Liver (tissue), 9 donors: ENCODE data around the gene TSPAN16. TPM values are rescaled to one million over a fixed set of nuclear protein-coding genes. Genes with fewer than 3 reads are reported as not detected.
A peak's percentile ranks its signal among the peaks of the same experiment; 100 is the strongest.

Experiments used
- DNase-seq: peaks from one replicate; pipeline ENCODE4 v3.0.0-alpha.2; 2017; ENCODE audit warnings: low spot score
- H3K27ac ChIP-seq, 2 donors: one replicate each; pipeline ENCODE4 v1.7.0; 2013; ENCODE audit warnings: inconsistent platforms in 2 of 2, low read length in 2 of 2, control low read depth in 1 of 2, low read depth in 1 of 2, mild to moderate bottlenecking in 1 of 2
- H3K27me3 ChIP-seq, 4 donors: one replicate each; pipeline versions ENCODE4 v1.6.1 to v1.7.0; 2013; ENCODE audit warnings: low read length in 3 of 4, inconsistent platforms in 1 of 4, mild to moderate bottlenecking in 1 of 4, moderate library complexity in 1 of 4; ENCODE audit not compliant: control insufficient read depth in 4 of 4, insufficient read depth in 4 of 4
- H3K36me3 ChIP-seq, 4 donors: one replicate each; pipeline versions ENCODE4 v1.6.1 to v1.7.0; 2013; ENCODE audit warnings: low read length in 3 of 4, mild to moderate bottlenecking in 3 of 4, low read depth in 1 of 4, moderate library complexity in 1 of 4; ENCODE audit not compliant: control insufficient read depth in 4 of 4, insufficient read depth in 3 of 4
- H3K4me1 ChIP-seq, 4 donors: one replicate each; pipeline versions ENCODE4 v1.6.1 to v1.7.0; 2013; ENCODE audit warnings: low read length in 3 of 4, mild to moderate bottlenecking in 3 of 4, moderate library complexity in 1 of 4; ENCODE audit not compliant: control insufficient read depth in 4 of 4, insufficient read depth in 4 of 4
- H3K4me3 ChIP-seq, 3 donors: one replicate each; pipeline versions ENCODE4 v1.6.1 to v1.7.0; 2013; ENCODE audit warnings: low read length in 3 of 3, control low read depth in 1 of 3, low read depth in 1 of 3, mild to moderate bottlenecking in 1 of 3
- H3K9ac ChIP-seq, 2 donors: one replicate each; pipeline ENCODE4 v1.7.0; 2013; ENCODE audit warnings: low read length in 2 of 2, mild to moderate bottlenecking in 2 of 2, moderate library complexity in 2 of 2, control low read depth in 1 of 2, low read depth in 1 of 2
- H3K9me3 ChIP-seq, 4 donors: one replicate each; pipeline versions ENCODE4 v1.6.1 to v1.7.0; 2013; ENCODE audit warnings: low read length in 3 of 4; ENCODE audit not compliant: control insufficient read depth in 4 of 4
- EGR1 ChIP-seq, 2 donors: IDR thresholded peaks; 2 replicates each; pipeline ENCODE4 v1.6.1; 2016 to 2018; ENCODE audit warnings: antibody characterized with exemption in 2 of 2, low read depth in 2 of 2
- FOXA1 ChIP-seq: IDR thresholded peaks from 2 replicates; pipeline ENCODE4 v1.6.1; 2016; ENCODE audit warnings: antibody characterized with exemption
- FOXA2 ChIP-seq: IDR thresholded peaks from 2 replicates; pipeline ENCODE4 v1.6.1; 2016; ENCODE audit warnings: antibody characterized with exemption
- GABPA ChIP-seq, 2 donors: IDR thresholded peaks in 1 of 2; conservative IDR thresholded peaks in 1 of 2; 2 replicates each; pipeline ENCODE4 v1.6.1; 2016; ENCODE audit warnings: antibody characterized with exemption in 2 of 2, mild to moderate bottlenecking in 1 of 2, moderate library complexity in 1 of 2
- HNF4A ChIP-seq, 2 donors: conservative IDR thresholded peaks; 2 replicates each; pipeline ENCODE4 v1.6.1; 2016; ENCODE audit warnings: antibody characterized with exemption in 2 of 2, mild to moderate bottlenecking in 2 of 2
- HNF4G ChIP-seq: IDR thresholded peaks from 2 replicates; pipeline ENCODE4 v1.6.1; 2016; ENCODE audit warnings: antibody characterized with exemption
- JUND ChIP-seq, 2 donors: IDR thresholded peaks; 2 replicates each; pipeline ENCODE4 v1.6.1; 2016; ENCODE audit warnings: antibody characterized with exemption in 2 of 2
- NR2F2 ChIP-seq: IDR thresholded peaks from 2 replicates; pipeline ENCODE4 v1.6.1; 2016; ENCODE audit warnings: antibody characterized with exemption
- RAD21 ChIP-seq, 2 donors: IDR thresholded peaks; 2 replicates each; pipeline ENCODE4 v1.6.1; 2016; ENCODE audit warnings: antibody characterized with exemption in 2 of 2, mild to moderate bottlenecking in 2 of 2
- RXRA ChIP-seq, 2 donors: IDR thresholded peaks; 2 replicates each; pipeline ENCODE4 v1.6.1; 2017 to 2018; ENCODE audit warnings: antibody characterized with exemption in 2 of 2, mild to moderate bottlenecking in 1 of 2
- SP1 ChIP-seq: IDR thresholded peaks from 2 replicates; pipeline ENCODE4 v1.6.1; 2018; ENCODE audit warnings: antibody characterized with exemption, mild to moderate bottlenecking
- YY1 ChIP-seq: IDR thresholded peaks from 2 replicates; pipeline ENCODE4 v1.6.1; 2016; ENCODE audit warnings: antibody characterized with exemption, mild to moderate bottlenecking
- WGBS: extraction: QIAGEN DNeasy Blood & Tissue Kit; methylation state at CpG from one replicate; pipeline ENCODE4 v1.1.7; 2013; 5-methylcytosine and 5-hydroxymethylcytosine counted together
- polyA plus RNA-seq, 2 donors: library from polyadenylated mRNA; stranded (reverse) in 1 of 2; unstranded in 1 of 2; fragments of 200-250 nt in 1 of 2; fragments of >200 nt in 1 of 2; fragmentation: Nextera tagmentation in 1 of 2; extraction: Ambion mirVana in 1 of 2; gene quantifications; one replicate each; pipeline versions ENCODE4 v1.2.1 to v1.2.3, GENCODE V29; 2013 to 2015
- total RNA-seq, 2 donors: library from RNA; depleted of rRNA; stranded (reverse); fragments of >200 nt; gene quantifications; one replicate each; pipeline ENCODE4 v1.2.3, GENCODE V29; 2014
- TF ChIP-seq, protein P1 (sequence below): fragments of 150-350 bp; IDR thresholded peaks from 2 replicates; pipeline ENCODE4 v1.5.1; 2017; ENCODE audit warnings: improper control_type of control experiment, low read depth, low read length; ENCODE audit not compliant: missing input control
- TF ChIP-seq, protein P2 (sequence below): IDR thresholded peaks from 2 replicates; pipeline ENCODE4 v1.6.1; 2016; ENCODE audit warnings: antibody characterized with exemption
- TF ChIP-seq, protein P3 (sequence below): IDR thresholded peaks from 2 replicates; pipeline ENCODE4 v1.6.1; 2016; ENCODE audit warnings: antibody characterized with exemption
- TF ChIP-seq, protein P4 (sequence below): IDR thresholded peaks from 2 replicates; pipeline ENCODE4 v1.6.1; 2016; ENCODE audit warnings: antibody characterized with exemption, mild to moderate bottlenecking
- TF ChIP-seq, protein P5 (sequence below): IDR thresholded peaks from 2 replicates; pipeline ENCODE4 v1.6.1; 2016; ENCODE audit warnings: antibody characterized with exemption
- donor health status: healthy.
- donor health status: healthy.
- donor health status: healthy.
- donor health status: healthy.
- donor health status: healthy.

The TSPAN16 gene
- total and polyA plus RNA-seq, 4 donors: not detected

DNA sequence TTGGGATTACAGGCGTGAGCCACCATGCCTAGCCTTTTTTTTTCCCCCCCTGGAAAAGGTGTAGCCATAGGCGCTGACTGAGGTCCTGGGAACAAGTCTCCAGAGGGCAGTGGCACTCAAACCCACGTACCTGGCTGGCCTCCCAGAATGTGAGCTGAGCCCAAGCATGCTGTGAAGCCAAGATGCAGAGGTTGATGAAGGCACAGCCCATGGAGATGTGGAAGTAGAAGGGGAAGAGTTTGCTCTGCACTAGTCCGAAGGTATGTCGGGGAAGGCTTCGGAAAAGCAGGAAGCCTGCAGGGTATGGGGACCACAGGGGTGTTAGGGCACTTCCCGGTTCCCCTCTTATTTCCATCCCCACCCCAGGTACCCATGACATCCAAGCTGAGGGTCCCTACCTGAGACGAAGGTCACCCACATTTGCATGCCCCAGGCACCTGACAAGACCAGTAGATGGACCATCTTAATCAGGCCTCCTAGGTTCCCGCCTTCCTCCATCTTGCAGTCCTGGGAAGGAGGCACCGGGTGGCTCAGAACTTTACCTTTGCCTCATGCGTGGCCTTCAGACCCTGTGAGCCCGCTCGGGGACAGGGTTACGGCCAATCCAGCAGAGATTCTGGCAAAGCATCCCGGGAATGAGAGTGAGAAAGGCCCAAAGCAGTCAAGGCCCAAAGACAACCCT lies 49.3 kb downstream of the TSPAN16 start:
- H3K4me1 ChIP-seq: peaks cover 0 to 27% (median 22%) of the 10 kb centered on the region in 4 donors
- H3K27ac ChIP-seq: peak overlapping the region; percentile 74 to 83
- peaks cover 4 to 10% (median 4%) of the 10 kb centered on the region in 4 donors for H3K36me3 ChIP-seq
- H3K9ac ChIP-seq: peak overlapping the region in 1 of 2 donors; percentile 72
- no peak for DNase-seq
- H3K27me3 ChIP-seq: no peaks in the 10 kb centered on the region
- H3K9me3 ChIP-seq: no peaks in the 10 kb centered on the region
- H3K4me3 ChIP-seq: peak overlapping the region; percentile 58 to 96 (median 84)
- 35% methylated on average over 15 of the region's 15 CpGs for WGBS
- TF ChIP-seq FOXA1 (no peak), YY1 (no peak), NR2F2 (no peak), JUND (IDR thresholded peaks at IDR 0.05) (no peak), GABPA (IDR thresholded peaks at IDR 0.05 in 1 of 2, conservative IDR thresholded peaks at IDR 0.05 in 1 of 2) (no peak), HNF4G (no peak), SP1 (no peak), EGR1 (IDR thresholded peaks at IDR 0.05; ENCODE audit: low read depth in 2 of 2) (no peak), RAD21 (IDR thresholded peaks at IDR 0.05) (no peak), HNF4A (conservative IDR thresholded peaks at IDR 0.05) (no peak), FOXA2 (no peak), RXRA (IDR thresholded peaks at IDR 0.05) (no peak)
- TF ChIP-seq, protein P1, sequence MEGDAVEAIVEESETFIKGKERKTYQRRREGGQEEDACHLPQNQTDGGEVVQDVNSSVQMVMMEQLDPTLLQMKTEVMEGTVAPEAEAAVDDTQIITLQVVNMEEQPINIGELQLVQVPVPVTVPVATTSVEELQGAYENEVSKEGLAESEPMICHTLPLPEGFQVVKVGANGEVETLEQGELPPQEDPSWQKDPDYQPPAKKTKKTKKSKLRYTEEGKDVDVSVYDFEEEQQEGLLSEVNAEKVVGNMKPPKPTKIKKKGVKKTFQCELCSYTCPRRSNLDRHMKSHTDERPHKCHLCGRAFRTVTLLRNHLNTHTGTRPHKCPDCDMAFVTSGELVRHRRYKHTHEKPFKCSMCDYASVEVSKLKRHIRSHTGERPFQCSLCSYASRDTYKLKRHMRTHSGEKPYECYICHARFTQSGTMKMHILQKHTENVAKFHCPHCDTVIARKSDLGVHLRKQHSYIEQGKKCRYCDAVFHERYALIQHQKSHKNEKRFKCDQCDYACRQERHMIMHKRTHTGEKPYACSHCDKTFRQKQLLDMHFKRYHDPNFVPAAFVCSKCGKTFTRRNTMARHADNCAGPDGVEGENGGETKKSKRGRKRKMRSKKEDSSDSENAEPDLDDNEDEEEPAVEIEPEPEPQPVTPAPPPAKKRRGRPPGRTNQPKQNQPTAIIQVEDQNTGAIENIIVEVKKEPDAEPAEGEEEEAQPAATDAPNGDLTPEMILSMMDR: no peak
- TF ChIP-seq, protein P2, sequence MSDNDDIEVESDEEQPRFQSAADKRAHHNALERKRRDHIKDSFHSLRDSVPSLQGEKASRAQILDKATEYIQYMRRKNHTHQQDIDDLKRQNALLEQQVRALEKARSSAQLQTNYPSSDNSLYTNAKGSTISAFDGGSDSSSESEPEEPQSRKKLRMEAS: no peak
- TF ChIP-seq, protein P3, sequence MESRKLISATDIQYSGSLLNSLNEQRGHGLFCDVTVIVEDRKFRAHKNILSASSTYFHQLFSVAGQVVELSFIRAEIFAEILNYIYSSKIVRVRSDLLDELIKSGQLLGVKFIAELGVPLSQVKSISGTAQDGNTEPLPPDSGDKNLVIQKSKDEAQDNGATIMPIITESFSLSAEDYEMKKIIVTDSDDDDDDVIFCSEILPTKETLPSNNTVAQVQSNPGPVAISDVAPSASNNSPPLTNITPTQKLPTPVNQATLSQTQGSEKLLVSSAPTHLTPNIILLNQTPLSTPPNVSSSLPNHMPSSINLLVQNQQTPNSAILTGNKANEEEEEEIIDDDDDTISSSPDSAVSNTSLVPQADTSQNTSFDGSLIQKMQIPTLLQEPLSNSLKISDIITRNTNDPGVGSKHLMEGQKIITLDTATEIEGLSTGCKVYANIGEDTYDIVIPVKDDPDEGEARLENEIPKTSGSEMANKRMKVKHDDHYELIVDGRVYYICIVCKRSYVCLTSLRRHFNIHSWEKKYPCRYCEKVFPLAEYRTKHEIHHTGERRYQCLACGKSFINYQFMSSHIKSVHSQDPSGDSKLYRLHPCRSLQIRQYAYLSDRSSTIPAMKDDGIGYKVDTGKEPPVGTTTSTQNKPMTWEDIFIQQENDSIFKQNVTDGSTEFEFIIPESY: no peak
- TF ChIP-seq, protein P4, sequence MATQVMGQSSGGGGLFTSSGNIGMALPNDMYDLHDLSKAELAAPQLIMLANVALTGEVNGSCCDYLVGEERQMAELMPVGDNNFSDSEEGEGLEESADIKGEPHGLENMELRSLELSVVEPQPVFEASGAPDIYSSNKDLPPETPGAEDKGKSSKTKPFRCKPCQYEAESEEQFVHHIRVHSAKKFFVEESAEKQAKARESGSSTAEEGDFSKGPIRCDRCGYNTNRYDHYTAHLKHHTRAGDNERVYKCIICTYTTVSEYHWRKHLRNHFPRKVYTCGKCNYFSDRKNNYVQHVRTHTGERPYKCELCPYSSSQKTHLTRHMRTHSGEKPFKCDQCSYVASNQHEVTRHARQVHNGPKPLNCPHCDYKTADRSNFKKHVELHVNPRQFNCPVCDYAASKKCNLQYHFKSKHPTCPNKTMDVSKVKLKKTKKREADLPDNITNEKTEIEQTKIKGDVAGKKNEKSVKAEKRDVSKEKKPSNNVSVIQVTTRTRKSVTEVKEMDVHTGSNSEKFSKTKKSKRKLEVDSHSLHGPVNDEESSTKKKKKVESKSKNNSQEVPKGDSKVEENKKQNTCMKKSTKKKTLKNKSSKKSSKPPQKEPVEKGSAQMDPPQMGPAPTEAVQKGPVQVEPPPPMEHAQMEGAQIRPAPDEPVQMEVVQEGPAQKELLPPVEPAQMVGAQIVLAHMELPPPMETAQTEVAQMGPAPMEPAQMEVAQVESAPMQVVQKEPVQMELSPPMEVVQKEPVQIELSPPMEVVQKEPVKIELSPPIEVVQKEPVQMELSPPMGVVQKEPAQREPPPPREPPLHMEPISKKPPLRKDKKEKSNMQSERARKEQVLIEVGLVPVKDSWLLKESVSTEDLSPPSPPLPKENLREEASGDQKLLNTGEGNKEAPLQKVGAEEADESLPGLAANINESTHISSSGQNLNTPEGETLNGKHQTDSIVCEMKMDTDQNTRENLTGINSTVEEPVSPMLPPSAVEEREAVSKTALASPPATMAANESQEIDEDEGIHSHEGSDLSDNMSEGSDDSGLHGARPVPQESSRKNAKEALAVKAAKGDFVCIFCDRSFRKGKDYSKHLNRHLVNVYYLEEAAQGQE: no peak
- TF ChIP-seq, protein P5, sequence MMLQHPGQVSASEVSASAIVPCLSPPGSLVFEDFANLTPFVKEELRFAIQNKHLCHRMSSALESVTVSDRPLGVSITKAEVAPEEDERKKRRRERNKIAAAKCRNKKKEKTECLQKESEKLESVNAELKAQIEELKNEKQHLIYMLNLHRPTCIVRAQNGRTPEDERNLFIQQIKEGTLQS: no peak
